Subcutaneous adipose tissue (tissue), 4 donors: Measurements from ENCODE around the gene ZNF444. TPM values are rescaled to one million over a fixed set of nuclear protein-coding genes. Genes with fewer than 3 reads are reported as not detected.

ENCODE experiments used
- total RNA-seq, 4 donors: library from RNA; depleted of rRNA; stranded (reverse); fragments of >200 nt; gene quantifications; one replicate each; pipeline ENCODE4 v1.1.0, GENCODE V29; 2016
- TF ChIP-seq, protein P1 (sequence below): fragments of 450-650 bp; IDR thresholded peaks from one replicate; pipeline ENCODE4 v1.5.1; 2016; ENCODE audit warnings: low read depth, mild to moderate bottlenecking, control low read depth, antibody characterized with exemption, moderate library complexity

ZNF444 gene
- total RNA-seq, 4 donors from 2014 or later, result 5.4 to 35.6 (median 11.3) TPM

DNA sequence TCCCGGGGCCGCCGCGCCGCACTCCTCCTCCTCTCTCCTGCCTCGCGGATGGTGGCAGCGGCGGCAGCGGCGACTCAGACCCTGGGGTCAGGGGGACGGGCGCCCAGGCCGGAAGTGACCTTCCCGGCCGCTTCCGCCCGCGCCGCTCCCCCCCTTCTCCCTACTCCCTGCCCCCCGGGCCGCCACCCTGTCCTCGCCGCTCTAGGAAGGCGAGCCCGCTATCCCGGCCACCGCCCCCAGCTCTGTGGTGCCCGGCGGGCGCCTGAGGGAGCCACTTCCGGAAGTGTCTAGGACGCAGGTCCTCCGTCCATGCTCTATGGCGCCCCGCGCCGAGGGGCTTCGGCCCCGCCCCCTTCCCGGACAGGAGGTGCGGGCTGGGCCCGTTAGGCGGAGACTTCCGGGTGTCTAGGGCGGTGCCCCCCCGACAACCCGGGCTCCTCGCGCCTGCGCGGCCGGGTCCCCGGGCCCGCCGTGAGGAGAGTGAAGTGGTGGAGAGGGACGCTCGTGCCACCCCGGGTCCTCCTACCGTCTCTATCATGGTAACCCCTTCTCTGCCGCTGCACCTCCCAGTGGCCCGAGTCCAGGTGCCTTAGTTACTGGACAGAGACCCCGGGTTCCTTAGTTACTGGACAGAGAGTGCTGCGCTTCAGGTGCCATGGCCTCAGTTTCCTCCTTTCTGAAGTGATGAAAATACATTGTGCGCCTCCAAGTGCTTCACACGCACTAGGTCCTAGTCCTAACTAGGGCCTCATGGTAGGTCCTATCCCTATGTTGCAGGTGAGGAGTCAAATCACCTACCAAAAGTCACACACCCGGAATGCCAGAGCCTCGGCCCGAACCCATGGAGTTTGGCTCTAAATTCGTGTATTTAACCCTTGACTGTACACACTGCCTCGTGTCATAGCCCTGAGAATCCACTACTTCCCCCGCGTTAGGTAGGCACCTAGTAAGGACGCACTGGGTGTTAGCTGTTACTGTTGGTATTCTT lies 19.6 kb upstream of the ZNF444 start, which contains the start of gene ZNF787:
Gene ZNF787 (minus strand): TSS at position 116 of the 988 bp plus-strand sequence. CDS start 18,078 bp downstream, outside the sequence.
- TF ChIP-seq, protein P1, sequence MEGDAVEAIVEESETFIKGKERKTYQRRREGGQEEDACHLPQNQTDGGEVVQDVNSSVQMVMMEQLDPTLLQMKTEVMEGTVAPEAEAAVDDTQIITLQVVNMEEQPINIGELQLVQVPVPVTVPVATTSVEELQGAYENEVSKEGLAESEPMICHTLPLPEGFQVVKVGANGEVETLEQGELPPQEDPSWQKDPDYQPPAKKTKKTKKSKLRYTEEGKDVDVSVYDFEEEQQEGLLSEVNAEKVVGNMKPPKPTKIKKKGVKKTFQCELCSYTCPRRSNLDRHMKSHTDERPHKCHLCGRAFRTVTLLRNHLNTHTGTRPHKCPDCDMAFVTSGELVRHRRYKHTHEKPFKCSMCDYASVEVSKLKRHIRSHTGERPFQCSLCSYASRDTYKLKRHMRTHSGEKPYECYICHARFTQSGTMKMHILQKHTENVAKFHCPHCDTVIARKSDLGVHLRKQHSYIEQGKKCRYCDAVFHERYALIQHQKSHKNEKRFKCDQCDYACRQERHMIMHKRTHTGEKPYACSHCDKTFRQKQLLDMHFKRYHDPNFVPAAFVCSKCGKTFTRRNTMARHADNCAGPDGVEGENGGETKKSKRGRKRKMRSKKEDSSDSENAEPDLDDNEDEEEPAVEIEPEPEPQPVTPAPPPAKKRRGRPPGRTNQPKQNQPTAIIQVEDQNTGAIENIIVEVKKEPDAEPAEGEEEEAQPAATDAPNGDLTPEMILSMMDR, result no peak

DNA sequence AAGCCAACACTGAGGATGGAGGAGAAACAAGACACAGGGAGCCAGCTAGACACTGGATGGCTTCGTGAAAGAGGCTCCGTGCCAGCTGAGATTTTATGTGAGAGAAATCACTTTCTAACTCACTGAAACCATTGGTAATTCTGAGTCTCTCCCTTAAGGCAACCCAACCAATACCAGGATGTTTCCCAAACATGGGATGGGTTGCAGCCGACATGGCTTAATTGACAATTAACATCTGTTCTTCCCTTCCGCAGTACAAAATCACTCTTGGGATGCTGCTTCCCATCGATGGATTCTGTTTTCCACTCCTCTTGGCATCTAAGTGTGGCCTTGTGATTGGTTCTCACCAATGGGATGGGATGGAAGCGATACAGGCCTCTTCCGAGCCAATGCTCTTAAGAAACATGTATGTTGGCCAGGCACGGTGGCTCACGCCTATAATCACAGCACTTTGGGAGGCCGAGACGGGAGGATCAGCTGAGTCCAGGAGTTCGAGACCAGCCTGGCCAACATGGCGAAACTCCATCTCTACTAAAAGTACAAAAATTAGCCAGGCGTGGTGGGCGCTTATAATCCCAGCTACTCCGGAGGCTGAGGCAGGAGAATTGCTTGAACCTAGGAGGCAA lies 17.7 kb upstream of the ZNF444 start:
- TF ChIP-seq, protein P1, result no peak

DNA sequence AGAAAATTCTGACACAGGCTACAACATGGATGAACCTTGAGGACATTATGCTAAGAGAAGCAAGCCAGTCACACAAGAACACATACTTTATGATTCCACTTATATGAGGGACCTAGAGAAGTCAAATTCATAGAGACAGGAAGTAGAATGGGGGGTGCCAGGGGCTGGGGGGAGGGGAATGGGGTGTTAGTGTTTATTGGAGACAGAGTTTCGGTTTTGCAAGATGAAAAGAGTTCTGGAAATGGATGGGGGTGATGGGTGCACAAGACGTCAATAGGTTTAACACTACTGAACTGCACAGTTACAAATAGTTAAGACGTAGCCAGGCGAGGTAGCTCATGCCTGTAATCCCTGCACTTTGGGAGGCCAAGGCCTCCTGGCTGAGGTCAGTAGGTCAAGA lies 16.5 kb upstream of the ZNF444 start:
- TF ChIP-seq, protein P1, result no peak

DNA sequence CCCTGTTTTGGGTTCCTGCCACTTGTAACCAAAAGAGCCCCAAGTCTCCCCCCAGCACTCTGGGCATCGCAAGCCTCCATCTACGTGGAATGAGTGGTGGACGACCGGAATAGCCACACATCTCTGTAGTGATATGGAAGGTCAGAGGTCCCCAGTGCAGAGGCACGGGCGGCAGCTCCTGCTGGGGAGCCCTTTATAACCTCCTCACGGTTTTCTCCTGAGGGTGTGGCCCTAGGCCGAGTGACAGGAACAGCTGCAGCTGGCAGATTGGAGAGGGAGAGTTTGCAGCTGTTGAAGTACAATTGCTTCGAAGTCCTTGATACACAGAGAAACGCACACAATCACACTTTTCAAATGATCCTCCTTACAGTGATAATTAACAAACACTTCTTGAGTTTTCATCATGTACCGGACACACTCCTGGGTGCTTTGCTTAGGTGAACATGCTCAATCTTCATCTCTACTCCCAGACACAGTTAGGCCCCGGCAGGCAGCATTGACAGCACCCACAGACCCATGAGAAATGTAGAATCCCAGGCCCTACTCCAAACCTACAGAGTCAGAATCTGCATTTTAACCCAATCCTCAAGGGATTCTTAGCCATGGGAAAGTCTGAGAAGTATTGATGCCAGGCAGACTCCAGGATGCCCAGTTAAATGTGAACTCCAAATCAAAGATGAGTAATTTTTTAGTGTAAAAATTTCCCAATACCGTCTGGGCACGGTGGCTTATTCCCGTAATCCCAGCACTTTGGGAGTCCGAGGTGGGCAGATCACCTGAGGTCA lies 15.1 kb upstream of the ZNF444 start:
- TF ChIP-seq, protein P1, result no peak

DNA sequence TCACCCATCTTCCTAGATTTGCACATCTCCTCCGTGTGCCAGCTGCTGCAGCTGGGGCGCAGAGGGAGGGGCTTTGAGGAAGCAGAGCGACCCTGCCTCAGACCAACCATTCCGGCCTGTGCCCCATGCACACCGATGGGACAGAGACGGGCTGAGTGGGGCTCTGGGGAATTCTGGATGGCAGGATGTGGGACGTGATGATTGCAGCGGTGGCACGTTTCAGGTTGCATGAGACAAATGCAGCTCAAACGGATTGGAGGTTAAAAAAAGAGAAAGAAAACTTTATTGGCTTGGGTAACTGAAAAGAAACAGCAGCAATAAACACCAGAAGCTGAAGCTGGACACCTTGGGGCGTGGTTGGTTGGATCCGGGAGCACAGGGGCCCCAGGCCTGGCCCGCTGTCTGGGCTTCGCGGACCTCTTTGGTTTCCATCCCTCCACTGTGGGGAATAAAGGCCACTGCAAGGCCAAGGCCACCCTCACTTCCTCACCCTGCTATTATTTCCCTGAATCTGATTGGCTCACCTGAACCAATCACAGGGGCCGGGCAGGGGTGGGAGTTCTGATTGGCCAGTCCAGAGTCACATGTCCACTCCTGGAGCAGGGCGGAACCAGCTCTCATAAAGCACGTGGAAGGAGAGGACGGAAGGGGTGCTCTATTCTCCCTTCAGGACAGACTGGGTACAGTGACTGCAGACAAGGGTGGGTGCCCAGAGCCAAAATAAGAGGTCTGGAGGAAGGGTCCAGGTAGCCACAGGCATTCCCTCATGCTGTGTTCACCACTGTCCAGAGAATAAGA lies 13.9 kb upstream of the ZNF444 start:
- TF ChIP-seq, protein P1, result no peak

DNA sequence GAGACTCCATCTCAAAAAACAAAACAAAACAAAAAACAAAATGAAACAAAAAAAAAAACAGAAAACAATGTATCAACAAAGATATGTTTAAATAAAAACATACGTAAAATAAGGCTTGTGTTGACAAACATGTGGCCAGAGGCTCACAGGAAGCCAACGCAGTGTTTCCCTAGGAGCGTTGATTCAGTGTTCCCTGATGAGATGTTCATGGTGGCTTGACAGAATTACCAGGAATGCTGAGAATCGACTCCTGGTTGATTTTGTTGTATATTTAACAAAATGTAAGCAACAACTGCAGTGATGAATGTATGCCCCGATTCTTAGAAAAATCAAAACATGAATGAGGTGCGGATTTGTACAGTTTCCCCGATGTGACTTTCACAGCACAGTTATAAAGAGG lies 11.1 kb upstream of the ZNF444 start:
- TF ChIP-seq, protein P1, result no peak
